ENCODE measurements around the gene WNK2. TPM values are rescaled to one million over a fixed set of nuclear protein-coding genes. Genes with fewer than 3 reads are reported as not detected.
A peak's percentile ranks its signal among the peaks of the same experiment; 100 is the strongest.

The WNK2 gene
- total RNA-seq, 1 donor from 2014 or later = 1.9 TPM

GRCh38 chr9:93244101-93244500, 60.2 kb downstream of the WNK2 start:
- Histone ChIP-seq H3K4me2 (ENCODE audit: low read length) (no peak overlapping the region), H3K4me1 (ENCODE audit: insufficient read depth, low read length) (no peaks in the 10 kb centered on the region), H3K79me2 (ENCODE audit: insufficient read depth, low read length) (no peaks in the 10 kb centered on the region), H3K27me3 (ENCODE audit: insufficient read depth, low read length) (no peaks in the 10 kb centered on the region), H3K4me3 (ENCODE audit: insufficient read depth, low read depth, low read length) (no peak overlapping the region), H4K20me1 (ENCODE audit: insufficient read depth, low read length) (no peaks in the 10 kb centered on the region), H3K9ac (ENCODE audit: low read length) (no peak overlapping the region), H3K9me3 (ENCODE audit: insufficient read depth, low read depth, low read length) (no peaks in the 10 kb centered on the region), H2AFZ (ENCODE audit: low read depth, low read length) (no peak overlapping the region), H3K27ac (ENCODE audit: low read depth, low read length) (no peak overlapping the region), H3K36me3 (ENCODE audit: insufficient read depth, low read length) (no peaks in the 10 kb centered on the region)
- Mint-ChIP-seq H3K36me3 (ENCODE audit: low read depth, unreplicated experiment) (peaks cover 3% of the 10 kb centered on the region), H3K4me3 (ENCODE audit: unreplicated experiment) (no peak overlapping the region), H3K4me1 (ENCODE audit: low read depth, unreplicated experiment) (peaks cover 2% of the 10 kb centered on the region), H3K27ac (ENCODE audit: unreplicated experiment) (no peak overlapping the region), H3K9me3 (ENCODE audit: unreplicated experiment) (no peaks in the 10 kb centered on the region), H3K27me3 (ENCODE audit: low read depth, unreplicated experiment) (peaks cover 68% of the 10 kb centered on the region)
- no peak for TF ChIP-seq EZH2 (IDR thresholded peaks at IDR 0.05; ENCODE audit: insufficient read depth, low read length)
- DNase-seq (ENCODE audit: low read depth) = no peak
- FAIRE-seq = no peak

DNA sequence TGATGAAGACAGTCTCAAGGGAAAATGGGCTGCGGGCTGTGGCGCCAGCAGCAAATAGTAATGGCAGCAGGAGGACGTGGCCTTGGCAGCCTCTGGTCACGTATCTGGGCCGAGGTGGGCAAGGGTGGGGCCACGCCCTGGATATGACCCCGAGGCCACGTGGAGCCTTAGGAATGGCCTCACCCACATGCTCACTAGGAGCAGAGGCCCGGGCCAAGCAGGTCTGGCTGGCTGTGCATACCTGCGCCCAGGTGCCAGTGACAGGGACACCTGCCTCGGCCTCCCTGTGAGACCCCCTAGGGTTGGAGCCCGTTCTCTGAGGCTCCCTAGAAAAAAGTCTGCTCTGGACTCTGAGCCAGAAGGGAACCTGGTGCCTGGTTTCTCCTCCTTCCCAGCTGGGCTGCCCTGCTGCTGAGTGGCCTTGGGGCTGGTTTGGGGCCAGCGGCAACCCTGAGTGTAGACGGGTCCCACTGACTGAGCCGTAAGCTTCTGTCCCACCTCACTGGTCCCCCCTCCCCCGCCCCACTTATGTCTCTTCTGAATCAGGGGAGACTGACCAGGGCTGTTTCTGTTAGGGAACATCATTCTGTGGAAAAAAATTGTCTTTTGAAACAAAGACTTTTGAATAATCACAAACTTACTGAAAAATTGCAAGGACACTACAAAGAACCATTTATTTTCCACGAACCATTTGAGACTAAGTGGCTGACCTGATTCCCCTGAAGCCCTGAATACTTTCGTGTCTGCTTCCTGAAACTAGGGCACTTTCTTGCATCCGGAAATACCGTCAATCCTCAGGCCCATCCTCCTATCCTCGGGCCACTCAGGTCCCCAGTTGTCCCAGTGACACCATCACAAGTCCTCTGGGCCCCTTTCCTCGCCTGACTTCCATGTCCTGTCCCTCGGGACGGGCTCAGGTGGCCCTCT, 60.8 kb downstream of the WNK2 start:
- Histone ChIP-seq H3K4me2 (ENCODE audit: low read length) (no peak overlapping the region), H3K79me2 (ENCODE audit: insufficient read depth, low read length) (no peaks in the 10 kb centered on the region), H3K27ac (ENCODE audit: low read depth, low read length) (no peak overlapping the region), H3K4me3 (ENCODE audit: insufficient read depth, low read depth, low read length) (no peak overlapping the region), H3K9me3 (ENCODE audit: insufficient read depth, low read depth, low read length) (no peaks in the 10 kb centered on the region), H3K36me3 (ENCODE audit: insufficient read depth, low read length) (no peaks in the 10 kb centered on the region), H3K9ac (ENCODE audit: low read length) (no peak overlapping the region), H2AFZ (ENCODE audit: low read depth, low read length) (no peak overlapping the region), H3K4me1 (ENCODE audit: insufficient read depth, low read length) (no peaks in the 10 kb centered on the region), H3K27me3 (ENCODE audit: insufficient read depth, low read length) (no peaks in the 10 kb centered on the region), H4K20me1 (ENCODE audit: insufficient read depth, low read length) (no peaks in the 10 kb centered on the region)
- Mint-ChIP-seq H3K4me3 (ENCODE audit: unreplicated experiment) (no peak overlapping the region), H3K27ac (ENCODE audit: unreplicated experiment) (no peak overlapping the region), H3K36me3 (ENCODE audit: low read depth, unreplicated experiment) (peaks cover 3% of the 10 kb centered on the region), H3K27me3 (ENCODE audit: low read depth, unreplicated experiment) (peaks cover 62% of the 10 kb centered on the region), H3K9me3 (ENCODE audit: unreplicated experiment) (no peaks in the 10 kb centered on the region), H3K4me1 (ENCODE audit: low read depth, unreplicated experiment) (peaks cover 2% of the 10 kb centered on the region)
- TF ChIP-seq CTCF (IDR thresholded peaks at IDR 0.05; ENCODE audit: insufficient read depth, low read depth, low read length) = no peak
- no peak for TF ChIP-seq EZH2 (IDR thresholded peaks at IDR 0.05; ENCODE audit: insufficient read depth, low read length)
- FAIRE-seq = no peak
- no peak for DNase-seq (ENCODE audit: low read depth)

GRCh38 chr9:93245437-93245970, 61.6 kb downstream of the WNK2 start:
- H3K9me3 Mint-ChIP-seq (ENCODE audit: unreplicated experiment) = no peaks in the 10 kb centered on the region
- H3K4me3 ChIP-seq (ENCODE audit: insufficient read depth, low read depth, low read length) = no peak overlapping the region
- H3K27me3 Mint-ChIP-seq (ENCODE audit: low read depth, unreplicated experiment) = peaks cover 59% of the 10 kb centered on the region
- H3K27ac ChIP-seq (ENCODE audit: low read depth, low read length) = no peak overlapping the region
- FAIRE-seq (no peak), DNase-seq (ENCODE audit: low read depth) (no peak)
- H3K27ac Mint-ChIP-seq (ENCODE audit: unreplicated experiment) = peak overlapping the region; percentile 3
- no peak overlapping the region for H2AFZ ChIP-seq (ENCODE audit: low read depth, low read length)
- no peaks in the 10 kb centered on the region for H3K36me3 ChIP-seq (ENCODE audit: insufficient read depth, low read length)
- no peak overlapping the region for H3K4me3 Mint-ChIP-seq (ENCODE audit: unreplicated experiment)
- H3K4me2 ChIP-seq (ENCODE audit: low read length) = no peak overlapping the region
- H3K4me1 Mint-ChIP-seq (ENCODE audit: low read depth, unreplicated experiment) = peaks cover 2% of the 10 kb centered on the region
- TF ChIP-seq EZH2 (IDR thresholded peaks at IDR 0.05; ENCODE audit: insufficient read depth, low read length) = no peak
- no peak for TF ChIP-seq CTCF (IDR thresholded peaks at IDR 0.05; ENCODE audit: insufficient read depth, low read depth, low read length)
- H4K20me1 ChIP-seq (ENCODE audit: insufficient read depth, low read length) = no peaks in the 10 kb centered on the region
- H3K79me2 ChIP-seq (ENCODE audit: insufficient read depth, low read length) = no peaks in the 10 kb centered on the region
- H3K36me3 Mint-ChIP-seq (ENCODE audit: low read depth, unreplicated experiment) = peaks cover 3% of the 10 kb centered on the region
- H3K9me3 ChIP-seq (ENCODE audit: insufficient read depth, low read depth, low read length) = no peaks in the 10 kb centered on the region
- no peaks in the 10 kb centered on the region for H3K4me1 ChIP-seq (ENCODE audit: insufficient read depth, low read length)
- no peaks in the 10 kb centered on the region for H3K27me3 ChIP-seq (ENCODE audit: insufficient read depth, low read length)
- no peak overlapping the region for H3K9ac ChIP-seq (ENCODE audit: low read length)
